Glutamatergic neuron (in vitro differentiated cells): Measurements from ENCODE around the gene FZD10. TPM values are rescaled to one million over a fixed set of nuclear protein-coding genes. Genes with fewer than 3 reads are reported as not detected.

Experiments used
- DNase-seq: peaks from one replicate; pipeline ENCODE4 v3.0.0; 2022
- H3K27ac Mint-ChIP-seq: one replicate; pipeline ENCODE4 v1.8.0; 2020; ENCODE audit warnings: mild to moderate bottlenecking, mixed read lengths, inconsistent platforms; ENCODE audit not compliant: unreplicated experiment
- H3K27me3 Mint-ChIP-seq: one replicate; pipeline ENCODE4 v1.8.0; 2020; ENCODE audit warnings: mild to moderate bottlenecking, moderate library complexity, mixed read lengths, inconsistent platforms; ENCODE audit not compliant: unreplicated experiment
- H3K36me3 Mint-ChIP-seq: one replicate; pipeline ENCODE4 v1.8.0; 2020; ENCODE audit warnings: mild to moderate bottlenecking, mixed read lengths, inconsistent platforms; ENCODE audit not compliant: unreplicated experiment
- H3K4me1 Mint-ChIP-seq: one replicate; pipeline ENCODE4 v1.8.0; 2020; ENCODE audit warnings: mild to moderate bottlenecking, low read depth, mixed read lengths, inconsistent platforms; ENCODE audit not compliant: unreplicated experiment
- H3K4me3 Mint-ChIP-seq: one replicate; pipeline ENCODE4 v1.8.0; 2020; ENCODE audit warnings: mild to moderate bottlenecking, mixed read lengths, inconsistent platforms; ENCODE audit not compliant: unreplicated experiment
- H3K9me3 Mint-ChIP-seq: one replicate; pipeline ENCODE4 v1.8.0; 2020; ENCODE audit warnings: mild to moderate bottlenecking, moderate library complexity, mixed read lengths, inconsistent platforms; ENCODE audit not compliant: unreplicated experiment
- CTCF ChIP-seq: fragments of 200-600 bp; sonication (generic); IDR thresholded peaks from one replicate; pipeline ENCODE4 v1.5.0; 2021; ENCODE audit not compliant: partially characterized antibody, unreplicated experiment
- total RNA-seq: library from RNA; stranded (reverse); fragmentation: NEBNext Ultra II Directional; extraction: Animal tissue kit (Norgen Biotek cat#: 25700); gene quantifications from one replicate; pipeline ENCODE4 v1.2.1, GENCODE V29; 2021; ENCODE audit not compliant: unreplicated experiment

The FZD10 gene
- total RNA-seq, 1 donor from 2014 or later: not detected

DNA sequence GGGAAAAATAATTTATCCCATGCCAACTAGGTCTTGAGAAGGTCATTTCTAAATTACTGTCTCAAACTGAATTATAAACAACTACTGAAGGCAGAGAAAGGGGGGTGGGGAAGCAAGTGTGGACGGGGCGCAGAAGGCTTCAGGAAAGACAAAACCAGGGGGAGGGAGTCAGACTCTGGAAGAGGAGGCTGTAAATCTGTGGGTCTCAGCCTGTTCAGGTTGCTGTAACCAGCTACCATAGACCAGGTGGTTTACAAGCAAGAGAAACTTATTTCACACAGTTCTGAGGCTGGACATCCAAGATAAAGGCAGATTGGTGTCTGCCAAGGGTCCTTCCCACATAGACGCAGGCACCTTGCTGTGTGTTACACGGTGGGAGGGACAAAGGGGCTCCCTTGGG is 39.9 kb upstream of the FZD10 start:
- Mint-ChIP-seq H3K36me3 (peaks cover 9% of the 10 kb centered on the region), H3K4me3 (no peak overlapping the region), H3K4me1 (peaks cover 15% of the 10 kb centered on the region), H3K27ac (no peak overlapping the region), H3K27me3 (peaks cover 3% of the 10 kb centered on the region), H3K9me3 (peaks cover 8% of the 10 kb centered on the region)
- DNase-seq: no peak
- no peak for TF ChIP-seq CTCF

DNA sequence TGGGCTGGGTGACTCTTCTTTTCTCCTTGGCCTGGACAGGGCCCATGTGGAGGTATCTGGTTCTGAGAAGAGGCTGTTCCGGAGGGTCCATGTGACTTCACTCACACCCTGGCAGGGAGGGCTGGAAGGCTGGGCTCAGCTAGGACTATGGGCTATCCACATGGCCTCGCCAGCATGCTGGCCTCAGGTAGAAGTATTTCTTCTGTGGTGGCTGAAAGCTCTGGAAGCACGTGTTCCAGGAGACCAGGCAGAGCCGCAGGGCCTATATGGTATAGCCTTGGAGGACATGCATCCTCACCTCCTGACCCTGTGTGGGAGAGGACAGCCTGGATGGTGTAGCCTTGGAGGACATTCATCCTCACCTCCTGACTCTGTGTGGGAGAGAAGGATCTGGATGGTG is 38.2 kb upstream of the FZD10 start:
- H3K27me3 Mint-ChIP-seq: peaks cover 3% of the 10 kb centered on the region

DNA sequence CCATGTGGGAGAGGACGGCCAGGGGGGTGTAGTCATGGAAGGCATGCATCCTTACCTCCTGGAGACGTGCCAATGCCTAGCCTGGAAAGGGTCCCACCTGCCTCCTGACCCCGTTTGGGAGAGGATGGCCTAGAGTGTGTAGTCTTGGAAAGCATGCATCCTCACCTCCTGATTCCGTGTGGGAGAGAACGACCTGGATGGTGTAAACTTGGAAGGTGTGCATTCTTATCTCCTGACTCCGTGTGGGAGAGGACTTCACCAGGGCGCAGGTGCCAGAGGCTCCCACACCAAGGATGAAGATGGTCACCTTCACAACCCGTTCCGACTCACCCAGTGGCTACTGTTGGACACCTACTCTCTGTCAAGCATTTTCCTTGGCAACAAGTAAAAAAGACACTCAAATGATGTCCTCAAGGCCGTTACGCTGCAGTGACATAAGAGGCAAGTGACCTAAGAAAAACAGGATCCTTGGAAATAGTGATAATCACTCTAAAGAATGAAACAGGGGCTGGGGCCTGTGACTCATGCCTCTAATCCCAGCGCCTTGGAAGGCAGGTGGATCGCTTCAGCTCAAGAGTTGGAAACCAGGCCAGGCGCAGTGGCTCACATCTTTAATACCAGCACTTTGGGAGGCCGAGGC is 37.5 kb upstream of the FZD10 start:
- TF ChIP-seq CTCF: no peak
- Mint-ChIP-seq H3K4me3 (no peak overlapping the region), H3K36me3 (peaks cover 9% of the 10 kb centered on the region), H3K27ac (no peak overlapping the region), H3K9me3 (peaks cover 13% of the 10 kb centered on the region), H3K4me1 (peaks cover 17% of the 10 kb centered on the region), H3K27me3 (peaks cover 3% of the 10 kb centered on the region)
- DNase-seq: no peak

More for the DNA sequence above, 38.2 kb upstream of the FZD10 start:
- H3K4me3 Mint-ChIP-seq: no peak overlapping the region
- no peak for TF ChIP-seq CTCF
- H3K27ac Mint-ChIP-seq: no peak overlapping the region
- peaks cover 9% of the 10 kb centered on the region for H3K36me3 Mint-ChIP-seq
- peaks cover 17% of the 10 kb centered on the region for H3K4me1 Mint-ChIP-seq
- peaks cover 10% of the 10 kb centered on the region for H3K9me3 Mint-ChIP-seq
- no peak for DNase-seq

GRCh38 chr12:130126023-130126432 is 36.2 kb upstream of the FZD10 start:
- no peak for DNase-seq

DNA sequence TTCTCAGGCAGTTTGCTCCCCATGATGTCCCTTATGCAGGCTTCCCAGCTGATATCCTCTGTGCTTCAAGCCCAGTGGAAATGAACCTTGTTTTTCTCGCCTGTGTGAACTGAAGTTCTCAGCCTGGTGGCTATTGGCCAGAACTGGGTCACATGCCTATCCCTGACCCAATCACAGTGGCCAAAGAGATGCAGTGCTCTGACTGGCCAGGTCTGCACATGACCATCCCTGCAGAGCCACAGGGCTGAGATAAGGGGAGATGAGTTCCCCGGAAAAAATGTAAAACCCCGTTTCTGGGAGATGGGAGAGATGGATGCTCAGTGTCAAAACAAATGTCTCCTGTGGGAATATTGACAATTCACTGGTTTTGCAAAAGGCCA is 34.7 kb upstream of the FZD10 start:
- Mint-ChIP-seq H3K4me1 (peaks cover 4% of the 10 kb centered on the region), H3K36me3 (no peaks in the 10 kb centered on the region), H3K9me3 (peaks cover 12% of the 10 kb centered on the region), H3K27ac (no peak overlapping the region), H3K4me3 (no peak overlapping the region), H3K27me3 (peaks cover 2% of the 10 kb centered on the region)
- no peak for TF ChIP-seq CTCF
- DNase-seq: no peak

More at GRCh38 chr12:130126023-130126432, 36.2 kb upstream of the FZD10 start:
- H3K36me3 Mint-ChIP-seq: peaks cover 5% of the 10 kb centered on the region
- peaks cover 2% of the 10 kb centered on the region for H3K27me3 Mint-ChIP-seq
- no peak overlapping the region for H3K27ac Mint-ChIP-seq
- no peak overlapping the region for H3K4me3 Mint-ChIP-seq
- peaks cover 12% of the 10 kb centered on the region for H3K4me1 Mint-ChIP-seq
- TF ChIP-seq CTCF: no peak
- peaks cover 13% of the 10 kb centered on the region for H3K9me3 Mint-ChIP-seq
